Activated CD8-positive, alpha-beta memory T cell treated with anti-CD3 and anti-CD28 coated beads, Interleukin-2, amount 10 ng/mL, durations not matched to agents 7 days and 5 days (primary cell): Measurements from ENCODE around the gene ADCY1. TPM values are rescaled to one million over a fixed set of nuclear protein-coding genes. Genes with fewer than 3 reads are reported as not detected.
A peak's percentile ranks its signal among the peaks of the same experiment; 100 is the strongest.

Source experiments
- ATAC-seq: fragments of 150-1000 bp; cut with Tn5 transposase; one replicate; pipeline ENCODE4 v1.10.0; 2021; ENCODE audit warnings: moderate library complexity
- CTCF ChIA-PET: fragments of 350-600 bp; sonication (Branson Sonifier 250); formaldehyde crosslinking; loops from one replicate; lab custom pipeline; 2021; ENCODE audit warnings: antibody characterized with exemption; lab: Charles Lee
- DNase-seq: peaks from one replicate; pipeline ENCODE4 v3.0.0-alpha.2; 2020
- H3K27ac Mint-ChIP-seq: one replicate; pipeline ENCODE4 v1.8.0; 2021; ENCODE audit warnings: mild to moderate bottlenecking, mixed read lengths
- H3K27me3 Mint-ChIP-seq: one replicate; pipeline ENCODE4 v1.8.0; 2021; ENCODE audit warnings: mixed read lengths
- H3K36me3 Mint-ChIP-seq: one replicate; pipeline ENCODE4 v1.8.0; 2021; ENCODE audit warnings: mild to moderate bottlenecking, mixed read lengths
- H3K4me1 Mint-ChIP-seq: one replicate; pipeline ENCODE4 v1.8.0; 2021; ENCODE audit warnings: mixed read lengths
- H3K4me3 Mint-ChIP-seq: one replicate; pipeline ENCODE4 v1.8.0; 2021; ENCODE audit warnings: mild to moderate bottlenecking, moderate library complexity, mixed read lengths
- H3K9me3 Mint-ChIP-seq: one replicate; pipeline ENCODE4 v1.8.0; 2022; ENCODE audit warnings: low read depth, mixed read lengths
- total RNA-seq, 2 experiments: library from RNA; stranded (reverse); gene quantifications; one replicate each; pipeline ENCODE4 v1.2.3, GENCODE V29; 2021

The ADCY1 gene
- total RNA-seq, 2 experiments from 2014 or later = 1.3 to 6.7 TPM

GRCh38 chr7:45568536-45569289, 5.5 kb upstream of the ADCY1 start:
- Mint-ChIP-seq H3K36me3 (no peaks in the 10 kb centered on the region), H3K27me3 (peaks cover 40% of the 10 kb centered on the region), H3K4me3 (no peak overlapping the region), H3K27ac (no peak overlapping the region), H3K9me3 (no peaks in the 10 kb centered on the region), H3K4me1 (peaks cover 3% of the 10 kb centered on the region)
- DNase-seq (no peak), ATAC-seq (no peak)
- CTCF ChIA-PET = no interaction called here

DNA sequence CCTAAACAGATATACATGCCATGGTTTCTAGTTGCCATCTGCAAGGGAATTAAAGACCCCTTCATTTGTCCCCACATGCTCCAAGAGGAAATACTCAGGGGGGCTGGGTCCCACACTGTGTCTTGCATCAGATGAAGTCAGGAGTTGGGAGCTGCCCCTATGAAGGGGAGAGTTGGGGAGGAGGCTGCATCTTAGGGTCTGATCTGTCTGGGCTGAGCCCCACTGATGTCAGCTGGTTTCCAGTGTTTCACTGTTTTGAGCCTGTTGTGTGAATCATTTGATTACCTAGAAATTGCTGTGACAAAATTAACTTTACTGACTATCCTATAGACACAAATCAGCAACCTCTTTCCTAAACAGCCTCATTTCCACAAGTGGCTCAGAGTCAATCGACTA, 4.9 kb upstream of the ADCY1 start:
- Mint-ChIP-seq H3K4me3 (no peak overlapping the region), H3K4me1 (peaks cover 5% of the 10 kb centered on the region), H3K36me3 (no peaks in the 10 kb centered on the region), H3K27ac (no peak overlapping the region), H3K27me3 (peaks cover 44% of the 10 kb centered on the region), H3K9me3 (no peaks in the 10 kb centered on the region)
- no peak for DNase-seq
- CTCF ChIA-PET = no interaction called here
- ATAC-seq = no peak

GRCh38 chr7:45570797-45571196, 3.4 kb upstream of the ADCY1 start:
- Mint-ChIP-seq H3K4me1 (peaks cover 6% of the 10 kb centered on the region), H3K27me3 (peaks cover 53% of the 10 kb centered on the region), H3K4me3 (no peak overlapping the region), H3K36me3 (no peaks in the 10 kb centered on the region), H3K9me3 (no peaks in the 10 kb centered on the region), H3K27ac (no peak overlapping the region)
- CTCF ChIA-PET = no interaction called here
- DNase-seq = no peak
- no peak for ATAC-seq

DNA sequence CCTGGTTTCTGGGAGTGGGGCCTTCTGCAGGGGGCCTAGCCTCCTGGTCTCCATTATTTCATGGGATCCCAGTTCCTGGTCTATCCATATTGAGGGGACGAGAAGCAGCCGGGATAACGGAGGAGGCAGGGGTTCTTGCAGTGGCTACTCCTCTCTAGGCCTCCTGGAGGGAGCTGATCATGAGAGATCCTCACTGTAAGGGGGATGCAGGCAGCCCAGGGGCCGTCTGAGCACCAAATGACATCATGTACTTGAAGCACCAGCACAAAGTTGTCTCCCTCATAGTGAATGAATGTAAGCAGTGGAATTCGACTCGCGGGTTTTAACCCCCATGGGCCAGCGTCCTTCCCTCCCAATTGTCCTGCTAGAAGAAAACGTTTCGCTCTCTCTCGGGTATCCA, 964 bp upstream of the ADCY1 start:
- peaks cover 6% of the 10 kb centered on the region for H3K4me1 Mint-ChIP-seq
- no peak for DNase-seq
- H3K36me3 Mint-ChIP-seq = no peaks in the 10 kb centered on the region
- H3K4me3 Mint-ChIP-seq = peak overlapping the region; percentile 48
- peaks cover 59% of the 10 kb centered on the region for H3K27me3 Mint-ChIP-seq
- H3K9me3 Mint-ChIP-seq = no peaks in the 10 kb centered on the region
- no peak overlapping the region for H3K27ac Mint-ChIP-seq
- no peak for ATAC-seq
- CTCF ChIA-PET = no interaction called here

DNA sequence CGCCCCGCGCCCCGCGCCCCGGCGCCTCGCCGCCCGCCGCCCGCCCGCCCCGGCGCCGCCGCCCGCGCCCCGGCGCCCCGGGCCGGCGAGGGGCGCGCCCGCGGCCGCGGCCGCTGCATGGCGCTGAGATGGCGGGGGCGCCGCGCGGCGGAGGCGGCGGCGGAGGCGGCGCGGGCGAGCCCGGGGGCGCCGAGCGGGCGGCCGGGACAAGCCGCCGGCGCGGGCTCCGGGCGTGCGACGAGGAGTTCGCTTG, 174 bp downstream of the ADCY1 start:
- ATAC-seq (peak; percentile 32), DNase-seq (no peak)
- H3K4me3 Mint-ChIP-seq = no peak overlapping the region
- peaks cover 59% of the 10 kb centered on the region for H3K27me3 Mint-ChIP-seq
- H3K27ac Mint-ChIP-seq = no peak overlapping the region
- no peaks in the 10 kb centered on the region for H3K9me3 Mint-ChIP-seq
- CTCF ChIA-PET = no interaction called here
- H3K4me1 Mint-ChIP-seq = peaks cover 6% of the 10 kb centered on the region
- no peaks in the 10 kb centered on the region for H3K36me3 Mint-ChIP-seq

DNA sequence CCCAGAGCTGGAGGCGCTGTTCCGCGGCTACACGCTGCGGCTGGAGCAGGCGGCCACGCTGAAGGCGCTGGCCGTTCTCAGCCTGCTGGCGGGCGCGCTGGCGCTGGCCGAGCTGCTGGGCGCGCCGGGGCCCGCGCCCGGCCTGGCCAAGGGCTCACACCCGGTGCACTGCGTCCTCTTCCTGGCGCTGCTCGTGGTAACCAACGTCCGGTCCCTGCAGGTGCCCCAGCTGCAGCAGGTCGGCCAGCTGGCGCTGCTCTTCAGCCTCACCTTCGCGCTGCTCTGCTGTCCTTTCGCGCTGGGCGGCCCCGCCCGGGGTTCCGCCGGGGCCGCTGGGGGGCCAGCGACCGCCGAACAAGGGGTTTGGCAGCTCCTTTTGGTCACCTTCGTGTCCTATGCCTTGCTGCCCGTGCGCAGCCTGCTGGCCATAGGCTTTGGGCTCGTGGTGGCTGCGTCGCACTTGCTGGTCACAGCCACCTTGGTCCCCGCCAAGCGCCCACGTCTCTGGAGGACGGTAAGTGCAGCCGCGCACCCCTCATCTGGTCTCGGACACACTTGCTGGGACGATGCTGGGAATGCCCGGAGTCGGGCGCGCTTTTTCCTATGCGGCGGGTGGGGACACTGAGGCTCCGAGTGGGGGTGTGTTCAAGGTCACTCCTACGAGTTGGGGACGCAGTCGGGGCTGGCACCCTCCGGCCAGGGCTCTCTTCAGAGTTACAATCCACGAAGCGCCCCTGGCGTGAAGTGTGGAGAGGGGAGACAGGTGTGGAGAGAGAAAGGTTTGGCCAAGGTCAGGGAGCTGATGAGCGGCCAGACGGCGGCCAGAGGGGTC, 717 bp downstream of the ADCY1 start:
- Mint-ChIP-seq H3K27ac (no peak overlapping the region), H3K27me3 (peaks cover 54% of the 10 kb centered on the region), H3K4me1 (peaks cover 6% of the 10 kb centered on the region), H3K4me3 (peak overlapping the region; percentile 26), H3K36me3 (no peaks in the 10 kb centered on the region), H3K9me3 (no peaks in the 10 kb centered on the region)
- DNase-seq (no peak), ATAC-seq (peak; percentile 16)
- CTCF ChIA-PET = no interaction called here

GRCh38 chr7:45575501-45576248, 1.5 kb downstream of the ADCY1 start:
- H3K36me3 Mint-ChIP-seq = no peaks in the 10 kb centered on the region
- ATAC-seq = no peak
- CTCF ChIA-PET = no interaction called here

DNA sequence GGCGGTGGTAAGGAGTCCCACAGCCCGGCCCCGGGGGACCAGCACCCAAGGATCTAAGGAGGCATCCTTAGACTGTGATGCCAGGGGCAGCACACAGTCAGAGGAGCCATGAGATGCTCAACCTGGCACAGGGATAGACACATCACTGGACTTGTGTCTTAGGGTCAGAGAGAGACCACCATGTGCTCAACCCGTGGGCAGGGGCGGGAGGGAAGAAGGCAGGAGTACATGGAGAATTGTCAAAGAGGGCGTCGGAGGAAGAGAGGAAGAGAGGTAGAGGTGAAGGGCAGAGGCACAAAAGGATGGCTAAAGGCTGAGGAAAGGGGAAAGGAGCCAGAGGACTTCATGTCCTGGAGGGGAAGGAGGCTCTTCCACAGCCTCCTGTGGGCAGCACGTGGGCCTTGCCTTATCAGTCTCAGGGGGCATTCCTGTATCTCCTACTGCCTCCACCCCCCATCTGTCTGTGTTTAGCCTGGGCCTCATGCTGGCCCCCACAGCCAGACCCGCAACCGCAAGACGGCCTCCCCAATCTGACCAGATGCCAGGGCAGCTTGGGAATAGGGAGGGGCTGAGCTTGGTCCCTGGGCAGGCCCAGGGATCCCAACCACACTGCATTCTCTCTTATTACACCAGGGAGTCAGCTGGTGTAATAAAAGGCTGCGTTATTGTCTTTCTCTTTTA, 2.2 kb downstream of the ADCY1 start:
- H3K4me1 Mint-ChIP-seq = peaks cover 6% of the 10 kb centered on the region
- CTCF ChIA-PET = no interaction called here
- no peak overlapping the region for H3K4me3 Mint-ChIP-seq
- ATAC-seq (no peak), DNase-seq (no peak)
- no peaks in the 10 kb centered on the region for H3K36me3 Mint-ChIP-seq
- H3K27me3 Mint-ChIP-seq = peaks cover 44% of the 10 kb centered on the region
- no peak overlapping the region for H3K27ac Mint-ChIP-seq
- H3K9me3 Mint-ChIP-seq = no peaks in the 10 kb centered on the region

More at GRCh38 chr7:45575501-45576248, 1.5 kb downstream of the ADCY1 start:
- Mint-ChIP-seq H3K4me3 (peak overlapping the region; percentile 26), H3K4me1 (peaks cover 6% of the 10 kb centered on the region), H3K27me3 (peaks cover 49% of the 10 kb centered on the region), H3K27ac (no peak overlapping the region), H3K9me3 (no peaks in the 10 kb centered on the region)
- DNase-seq = no peak

GRCh38 chr7:45578022-45578421, 3.9 kb downstream of the ADCY1 start:
- H3K36me3 Mint-ChIP-seq = no peaks in the 10 kb centered on the region
- peaks cover 29% of the 10 kb centered on the region for H3K27me3 Mint-ChIP-seq
- CTCF ChIA-PET = no interaction called here
- H3K27ac Mint-ChIP-seq = no peak overlapping the region
- no peak overlapping the region for H3K4me3 Mint-ChIP-seq
- peaks cover 6% of the 10 kb centered on the region for H3K4me1 Mint-ChIP-seq
- ATAC-seq = no peak
- no peaks in the 10 kb centered on the region for H3K9me3 Mint-ChIP-seq
- DNase-seq = no peak

DNA sequence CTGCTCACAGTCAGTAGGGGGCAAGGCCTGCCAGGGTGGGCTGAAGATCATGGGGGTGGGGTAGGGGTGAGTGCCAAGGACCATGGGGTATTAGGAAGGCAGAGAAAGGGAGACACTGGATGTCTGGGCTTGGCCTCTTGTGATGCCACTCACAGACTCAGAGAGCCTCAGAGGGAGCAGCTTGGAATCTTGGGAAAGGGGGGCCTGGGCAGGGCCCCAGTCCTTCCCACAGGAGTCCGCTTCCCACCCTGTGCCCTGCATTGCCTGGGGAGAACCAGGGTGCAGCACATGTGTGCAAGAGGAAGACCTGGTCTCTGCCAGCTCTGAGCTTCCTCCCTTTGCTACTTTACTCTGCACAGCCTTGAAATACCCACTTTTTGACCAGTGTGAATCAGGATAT, 4.3 kb downstream of the ADCY1 start:
- CTCF ChIA-PET = no interaction called here
- ATAC-seq (no peak), DNase-seq (no peak)
- Mint-ChIP-seq H3K4me1 (peaks cover 4% of the 10 kb centered on the region), H3K27me3 (peaks cover 24% of the 10 kb centered on the region), H3K27ac (no peak overlapping the region), H3K4me3 (no peak overlapping the region), H3K36me3 (no peaks in the 10 kb centered on the region), H3K9me3 (no peaks in the 10 kb centered on the region)

- CTCF ChIA-PET = no interaction called here
- ATAC-seq = no peak
- H3K4me3 Mint-ChIP-seq = no peak overlapping the region
- H3K9me3 Mint-ChIP-seq = no peaks in the 10 kb centered on the region
- H3K4me1 Mint-ChIP-seq = peaks cover 1% of the 10 kb centered on the region
- no peaks in the 10 kb centered on the region for H3K36me3 Mint-ChIP-seq
- DNase-seq = no peak
- peaks cover 19% of the 10 kb centered on the region for H3K27me3 Mint-ChIP-seq
- H3K27ac Mint-ChIP-seq = no peak overlapping the region
Observed at GRCh38 chr7:45579391-45579801, 5.2 kb downstream of the ADCY1 start.

DNA sequence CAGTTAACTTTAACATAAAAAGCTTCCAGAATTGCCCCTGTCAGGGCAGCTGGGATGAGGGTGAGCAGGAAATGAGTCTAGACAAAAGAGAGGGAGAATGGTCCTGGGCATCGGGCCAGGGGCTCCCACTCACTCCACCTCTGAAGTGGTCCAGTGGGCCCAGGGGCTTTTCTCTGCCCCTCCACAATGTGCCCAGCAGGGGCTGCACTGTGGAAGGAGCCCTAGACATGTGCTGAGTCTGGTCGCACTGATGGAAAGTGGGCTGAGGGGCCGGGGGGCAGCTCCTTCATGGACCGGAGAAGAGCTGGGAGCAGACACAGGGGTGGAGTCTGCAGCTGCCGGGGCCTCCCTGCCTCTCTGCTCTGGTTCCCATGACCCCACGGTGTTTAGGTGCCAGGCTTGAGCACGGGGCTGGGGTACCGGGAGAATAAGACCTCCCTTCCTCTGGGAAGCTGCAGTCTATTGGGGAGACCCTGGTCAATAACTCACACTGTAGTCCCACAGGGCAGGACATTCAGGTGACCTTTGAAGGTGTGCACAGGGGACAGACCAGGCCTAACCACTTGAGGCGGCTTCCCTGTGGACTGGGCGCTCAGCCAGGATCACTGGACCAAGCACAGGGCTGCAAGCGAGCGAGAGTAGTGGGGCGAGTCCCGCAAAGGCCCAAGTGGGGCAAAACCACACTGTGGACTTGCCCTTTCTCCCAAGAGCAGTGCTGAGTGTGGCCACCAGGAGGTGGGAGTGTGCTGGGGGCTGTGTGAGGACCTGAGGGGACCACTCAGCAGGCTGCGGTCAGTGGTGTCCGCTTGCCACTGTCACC, 6.1 kb downstream of the ADCY1 start:
- Mint-ChIP-seq H3K36me3 (no peaks in the 10 kb centered on the region), H3K27me3 (peaks cover 15% of the 10 kb centered on the region), H3K4me1 (no peaks in the 10 kb centered on the region), H3K9me3 (no peaks in the 10 kb centered on the region), H3K27ac (no peak overlapping the region), H3K4me3 (no peak overlapping the region)
- ATAC-seq = no peak
- CTCF ChIA-PET = no interaction called here
- no peak for DNase-seq
